Gastroesophageal sphincter (tissue), 3 donors: ENCODE measurements around the gene FCAR.
"Not testable (repeated sequence)": the region's sequence is repeated elsewhere in the genome, so short reads cannot be mapped to it uniquely, and the experiment has no call there.

Source experiments
- EP300 ChIP-seq: sonication (generic); formaldehyde crosslinking; IDR thresholded peaks from one replicate; pipeline ENCODE4 v1.6.1; 2017; ENCODE audit warnings: antibody characterized with exemption, mild to moderate bottlenecking
- POLR2A ChIP-seq, 2 donors: fragments of 450-650 bp; IDR thresholded peaks; one replicate each; pipeline ENCODE4 v1.6.1; 2017; ENCODE audit warnings: antibody characterized with exemption in 2 of 2, mild to moderate bottlenecking in 2 of 2, moderate library complexity in 1 of 2
- POLR2AphosphoS5 ChIP-seq: sonication (generic); formaldehyde crosslinking; IDR thresholded peaks from one replicate; pipeline ENCODE4 v1.6.1; 2017; ENCODE audit warnings: antibody characterized with exemption
- TF ChIP-seq, protein P1 (sequence below), 4 experiments: fragments of 200-600 bp in 2 of 4; fragments of 450-650 bp in 2 of 4; sonication (generic) in 1 of 4; IDR thresholded peaks; one replicate each; pipeline ENCODE4 v1.5.1; 2017 to 2019; ENCODE audit warnings: antibody characterized with exemption in 4 of 4, mild to moderate bottlenecking in 2 of 4, moderate library complexity in 2 of 4

DNA sequence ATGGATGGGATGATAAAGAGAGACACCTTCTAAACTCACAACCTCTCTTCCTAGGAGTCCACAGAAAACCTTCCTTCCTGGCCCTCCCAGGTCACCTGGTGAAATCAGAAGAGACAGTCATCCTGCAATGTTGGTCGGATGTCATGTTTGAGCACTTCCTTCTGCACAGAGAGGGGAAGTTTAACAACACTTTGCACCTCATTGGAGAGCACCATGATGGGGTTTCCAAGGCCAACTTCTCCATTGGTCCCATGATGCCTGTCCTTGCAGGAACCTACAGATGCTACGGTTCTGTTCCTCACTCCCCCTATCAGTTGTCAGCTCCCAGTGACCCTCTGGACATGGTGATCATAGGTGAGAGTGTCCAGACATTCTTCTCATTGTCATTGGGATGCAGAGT lies 36.5 kb upstream of the FCAR start:
- TF ChIP-seq, protein P1, sequence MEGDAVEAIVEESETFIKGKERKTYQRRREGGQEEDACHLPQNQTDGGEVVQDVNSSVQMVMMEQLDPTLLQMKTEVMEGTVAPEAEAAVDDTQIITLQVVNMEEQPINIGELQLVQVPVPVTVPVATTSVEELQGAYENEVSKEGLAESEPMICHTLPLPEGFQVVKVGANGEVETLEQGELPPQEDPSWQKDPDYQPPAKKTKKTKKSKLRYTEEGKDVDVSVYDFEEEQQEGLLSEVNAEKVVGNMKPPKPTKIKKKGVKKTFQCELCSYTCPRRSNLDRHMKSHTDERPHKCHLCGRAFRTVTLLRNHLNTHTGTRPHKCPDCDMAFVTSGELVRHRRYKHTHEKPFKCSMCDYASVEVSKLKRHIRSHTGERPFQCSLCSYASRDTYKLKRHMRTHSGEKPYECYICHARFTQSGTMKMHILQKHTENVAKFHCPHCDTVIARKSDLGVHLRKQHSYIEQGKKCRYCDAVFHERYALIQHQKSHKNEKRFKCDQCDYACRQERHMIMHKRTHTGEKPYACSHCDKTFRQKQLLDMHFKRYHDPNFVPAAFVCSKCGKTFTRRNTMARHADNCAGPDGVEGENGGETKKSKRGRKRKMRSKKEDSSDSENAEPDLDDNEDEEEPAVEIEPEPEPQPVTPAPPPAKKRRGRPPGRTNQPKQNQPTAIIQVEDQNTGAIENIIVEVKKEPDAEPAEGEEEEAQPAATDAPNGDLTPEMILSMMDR (IDR thresholded peaks at IDR 0.05) = not testable (repeated sequence)
- TF ChIP-seq POLR2AphosphoS5; POLR2A (IDR thresholded peaks at IDR 0.05); EP300: not testable (repeated sequence)
